ENCODE data around the gene NRN1. TPM values are rescaled to one million over a fixed set of nuclear protein-coding genes. Genes with fewer than 3 reads are reported as not detected.

Gene NRN1
- total and polyA plus RNA-seq, 10 of the 15 experiments (the other 5 are each of a cell fraction or from before 2014, with no cell fraction given), result 0.13 to 22.6 (median 0.23) TPM; not detected in 1

DNA sequence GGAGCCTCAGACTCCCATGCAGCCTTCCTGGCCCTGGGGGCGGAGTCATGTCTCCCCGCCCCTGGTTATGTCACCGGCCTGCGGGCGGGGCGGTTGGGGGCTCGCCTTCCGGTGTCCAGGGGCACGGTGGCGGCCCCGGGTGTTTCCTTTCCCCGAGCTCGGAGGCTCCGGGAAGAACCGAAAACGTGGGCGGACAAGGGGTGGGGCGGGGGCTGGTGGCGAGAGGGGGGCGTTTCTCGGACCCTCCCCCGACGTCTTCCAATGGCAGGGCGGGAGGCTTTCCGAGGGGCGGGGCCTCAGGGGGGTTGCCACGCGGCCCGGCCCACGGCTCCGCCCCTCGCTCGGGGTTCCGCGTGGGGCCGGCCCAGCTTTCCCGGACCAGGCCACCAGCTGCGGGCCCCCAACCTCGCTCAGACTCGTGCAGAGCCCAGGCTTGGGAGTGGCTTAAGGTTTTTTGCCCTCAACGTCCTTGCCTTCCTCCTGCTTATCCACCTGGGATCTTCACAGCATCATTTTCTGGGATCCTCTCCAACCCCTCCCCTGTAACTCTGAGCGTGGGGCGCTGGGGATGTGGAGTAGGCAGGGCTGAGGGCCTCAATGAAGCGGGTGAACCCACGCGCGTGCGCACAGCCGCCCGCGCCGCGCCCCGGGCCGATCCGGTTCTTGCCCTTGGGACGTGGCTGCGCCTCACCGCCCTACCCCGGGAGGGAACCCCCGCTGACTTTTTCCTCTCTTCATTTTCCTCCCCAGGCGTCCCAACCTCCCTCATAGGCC lies 2.1 kb upstream of the NRN1 start (continued):
- TF ChIP-seq SUPT20H (IDR thresholded peaks at IDR 0.05; ENCODE audit: borderline replicate concordance, control insufficient read depth, low read depth, low read length) (no peak), ZNF207 (IDR thresholded peaks at IDR 0.05; ENCODE audit: borderline replicate concordance) (no peak), JUNB (IDR thresholded peaks at IDR 0.05) (no peak), MTA3 (IDR thresholded peaks at IDR 0.05; ENCODE audit: borderline replicate concordance, low read length) (no peak), SIN3A (IDR thresholded peaks at IDR 0.05; ENCODE audit: low read depth, low read length) (0 out of 2 replicates have a peak, but pooled peaks have one; percentile 34), RAD51 (IDR thresholded peaks at IDR 0.05) (no peak), NR2C1 (IDR thresholded peaks at IDR 0.05) (no peak), ZNF687 (IDR thresholded peaks at IDR 0.05) (no peak), SMAD1 (IDR thresholded peaks at IDR 0.05; ENCODE audit: low read depth, partially characterized antibody) (no peak), WRNIP1 (IDR thresholded peaks at IDR 0.05; ENCODE audit: borderline replicate concordance, low read depth, low read length) (no peak), CBFB (IDR thresholded peaks at IDR 0.05; ENCODE audit: low read depth) (no peak), NFXL1 (IDR thresholded peaks at IDR 0.05; ENCODE audit: borderline replicate concordance) (no peak), SP1 (IDR thresholded peaks at IDR 0.05; ENCODE audit: low read depth, low read length) (peak; percentile 18), MLLT1 (IDR thresholded peaks at IDR 0.05) (no peak), STAT3 (IDR thresholded peaks at IDR 0.05; ENCODE audit: low read depth, low read length) (no peak), ZNF622 (IDR thresholded peaks at IDR 0.05) (no peak), ZBTB40 (IDR thresholded peaks at IDR 0.05; ENCODE audit: borderline replicate concordance) (no peak), MYB (IDR thresholded peaks at IDR 0.05; ENCODE audit: borderline replicate concordance, low read depth, low read length) (no peak), BMI1 (IDR thresholded peaks at IDR 0.05; ENCODE audit: borderline replicate concordance) (no peak), TBL1XR1 (IDR thresholded peaks at IDR 0.05; ENCODE audit: low read depth, low read length) (no peak)
- TF ChIP-seq, protein P1, sequence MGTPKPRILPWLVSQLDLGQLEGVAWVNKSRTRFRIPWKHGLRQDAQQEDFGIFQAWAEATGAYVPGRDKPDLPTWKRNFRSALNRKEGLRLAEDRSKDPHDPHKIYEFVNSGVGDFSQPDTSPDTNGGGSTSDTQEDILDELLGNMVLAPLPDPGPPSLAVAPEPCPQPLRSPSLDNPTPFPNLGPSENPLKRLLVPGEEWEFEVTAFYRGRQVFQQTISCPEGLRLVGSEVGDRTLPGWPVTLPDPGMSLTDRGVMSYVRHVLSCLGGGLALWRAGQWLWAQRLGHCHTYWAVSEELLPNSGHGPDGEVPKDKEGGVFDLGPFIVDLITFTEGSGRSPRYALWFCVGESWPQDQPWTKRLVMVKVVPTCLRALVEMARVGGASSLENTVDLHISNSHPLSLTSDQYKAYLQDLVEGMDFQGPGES (IDR thresholded peaks at IDR 0.05), result no peak
